Stimulated activated CD4-positive, alpha-beta T cell treated with anti-CD3 and anti-CD28 coated beads, Interleukin-1b, Interleukin-23, amount 100 ng/mL, for 48 hours (primary cell): Measurements from ENCODE around the gene ZC3H18.
A peak's percentile ranks its signal among the peaks of the same experiment; 100 is the strongest.
"Not testable (repeated sequence)": the region's sequence is repeated elsewhere in the genome, so short reads cannot be mapped to it uniquely, and the experiment has no call there.

Source experiments
- DNase-seq: peaks from one replicate; pipeline ENCODE4 v3.0.0-alpha.2; 2020

The ZC3H18 gene

DNA sequence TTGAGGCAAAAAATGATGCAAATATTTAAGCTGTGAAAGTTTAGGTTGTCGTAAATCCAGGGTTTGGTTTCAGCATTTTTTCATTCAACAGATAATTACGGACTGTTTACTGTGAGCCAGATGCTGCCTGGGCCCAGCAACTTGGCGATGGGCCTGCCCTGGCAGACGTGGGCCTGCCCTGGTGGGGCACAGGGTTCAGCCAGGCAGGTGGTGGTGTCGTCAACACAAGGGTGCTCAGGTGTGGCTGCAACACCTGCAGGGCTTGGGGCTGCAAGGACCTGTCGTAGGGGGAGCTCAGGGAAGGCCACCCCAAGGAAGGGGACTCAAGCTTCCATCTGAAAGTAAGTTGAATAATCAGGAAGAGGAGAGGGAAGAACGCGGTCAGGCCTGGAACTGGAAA is 15.1 kb downstream of the ZC3H18 start:
- no peak for DNase-seq

DNA sequence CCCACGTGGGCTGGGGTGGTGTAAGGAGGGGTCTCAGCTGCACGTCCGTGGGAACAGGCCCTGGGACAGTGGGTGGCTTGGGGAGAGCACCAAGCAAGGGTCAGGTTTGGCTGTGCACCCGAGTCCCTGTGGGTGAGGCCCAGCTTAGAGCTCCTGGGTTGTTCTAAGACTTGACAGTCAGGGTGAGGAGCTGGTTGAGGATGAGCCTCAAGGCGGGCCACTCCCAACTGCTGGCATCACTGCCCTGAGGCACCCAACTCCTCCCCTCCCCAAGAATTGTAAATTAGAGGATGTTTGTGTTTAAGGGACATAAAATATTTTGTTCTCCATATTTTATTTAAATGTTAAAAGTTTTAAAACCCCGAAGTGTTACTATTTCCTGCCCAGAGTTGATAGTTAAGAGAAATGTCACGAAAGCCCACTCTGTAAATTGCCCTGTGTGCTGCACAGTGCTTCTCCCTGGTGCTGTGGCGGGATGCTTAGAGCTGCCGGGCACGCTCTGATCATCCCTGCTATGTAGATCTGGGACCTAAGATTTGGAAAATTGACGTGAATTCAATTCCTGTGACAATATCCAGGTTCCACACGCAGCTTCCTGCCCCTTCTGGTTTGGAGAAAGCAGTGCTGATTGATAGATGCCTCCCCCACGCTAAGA is 15.9 kb downstream of the ZC3H18 start:
- no peak for DNase-seq

DNA sequence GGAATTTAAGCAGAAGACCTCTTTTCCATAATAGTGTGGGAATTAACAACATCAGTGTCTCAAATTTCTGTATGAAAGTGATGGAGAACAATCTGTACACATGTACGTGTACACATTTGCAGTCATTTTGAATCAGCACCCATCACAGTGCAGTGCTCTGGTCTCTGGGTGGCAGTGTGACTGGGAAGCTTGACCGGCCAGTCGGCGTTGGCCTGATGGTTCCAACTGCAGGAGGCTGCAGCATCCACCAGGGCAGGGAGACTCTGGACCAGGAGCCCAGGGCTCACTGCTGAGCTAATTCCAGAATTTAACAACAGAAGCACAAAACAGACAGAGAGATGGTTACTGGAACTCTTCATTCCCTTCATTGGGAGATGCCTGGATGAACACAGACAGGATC is 17.9 kb downstream of the ZC3H18 start:
- no peak for DNase-seq

DNA sequence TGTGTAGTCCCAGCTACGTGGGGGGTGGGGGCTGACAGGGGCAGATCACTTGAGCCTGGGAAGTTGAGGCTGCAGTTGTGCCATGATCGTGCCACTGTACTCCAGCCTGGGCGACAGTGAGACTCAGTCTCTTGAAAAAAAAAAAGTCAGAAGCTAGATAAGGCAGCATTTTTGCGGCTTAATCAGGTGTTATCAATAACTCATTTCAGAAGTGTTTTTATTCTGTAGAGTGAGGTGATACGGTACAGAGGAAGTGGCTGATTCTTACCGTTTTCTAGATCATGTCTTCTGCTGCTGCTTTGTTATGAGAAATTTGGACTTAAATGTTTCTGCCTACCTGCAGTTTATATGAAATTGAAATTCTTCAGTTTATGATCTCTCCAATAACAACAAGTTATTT is 18.6 kb downstream of the ZC3H18 start:
- no peak for DNase-seq

DNA sequence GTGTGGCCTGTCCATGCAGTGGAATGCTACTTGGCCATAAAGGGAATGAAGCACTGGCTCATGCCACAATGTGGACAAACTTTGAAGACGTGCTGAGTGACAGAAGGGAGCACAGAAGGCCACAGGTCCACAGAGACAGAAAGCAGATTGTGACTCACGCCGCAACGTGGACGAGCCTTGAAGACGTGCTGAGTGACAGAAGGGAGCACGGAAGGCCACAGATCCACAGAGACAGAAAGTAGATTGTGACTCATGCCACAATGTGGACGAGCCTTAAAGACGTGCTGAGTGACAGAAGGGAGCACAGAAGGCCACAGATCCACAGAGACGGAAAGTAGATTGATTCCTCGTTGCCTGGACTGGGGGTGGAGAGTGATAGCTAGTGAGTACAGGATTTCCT is 19.2 kb downstream of the ZC3H18 start:
- no peak for DNase-seq

DNA sequence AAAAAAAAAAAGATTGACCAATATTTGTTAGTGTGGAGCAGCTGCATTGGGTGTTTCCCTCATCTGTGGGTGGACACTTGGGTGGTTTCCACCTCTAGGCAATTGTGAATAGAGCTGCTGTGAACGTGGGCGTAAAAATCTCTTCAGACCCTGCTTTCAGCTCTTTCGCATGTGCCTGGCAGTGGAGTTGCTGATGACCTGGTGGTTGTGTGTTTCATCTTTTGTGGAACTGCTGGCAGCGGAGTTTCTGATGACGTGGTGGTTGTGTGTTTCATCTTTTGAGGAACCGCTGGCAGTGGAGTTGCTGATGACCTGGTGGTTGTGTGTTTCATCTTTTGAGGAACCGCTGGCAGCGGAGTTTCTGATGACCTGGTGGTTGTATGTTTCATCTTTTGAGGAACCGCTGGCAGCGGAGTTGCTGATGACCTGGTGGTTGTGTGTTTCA is 21.4 kb downstream of the ZC3H18 start:
- DNase-seq = peak; percentile 63

DNA sequence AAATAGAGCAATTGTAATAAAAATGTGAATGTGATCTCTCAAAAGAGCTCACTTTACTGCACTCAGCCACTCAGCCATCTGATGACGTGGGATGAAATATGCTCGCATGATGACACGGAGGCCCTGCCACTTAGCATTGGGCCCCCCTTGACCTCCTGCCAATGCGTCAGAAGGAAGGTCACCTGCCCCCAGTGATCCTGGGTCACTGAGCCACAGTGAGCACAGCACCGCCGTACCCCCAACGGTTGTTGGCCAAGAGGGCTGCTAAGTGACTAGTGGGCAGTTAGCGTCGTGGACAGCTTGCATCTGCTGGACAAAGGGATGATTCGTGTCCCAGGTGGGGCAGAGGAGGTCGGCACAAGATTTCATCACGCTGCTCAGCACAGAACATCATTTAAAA is 22.9 kb downstream of the ZC3H18 start:
- no peak for DNase-seq

DNA sequence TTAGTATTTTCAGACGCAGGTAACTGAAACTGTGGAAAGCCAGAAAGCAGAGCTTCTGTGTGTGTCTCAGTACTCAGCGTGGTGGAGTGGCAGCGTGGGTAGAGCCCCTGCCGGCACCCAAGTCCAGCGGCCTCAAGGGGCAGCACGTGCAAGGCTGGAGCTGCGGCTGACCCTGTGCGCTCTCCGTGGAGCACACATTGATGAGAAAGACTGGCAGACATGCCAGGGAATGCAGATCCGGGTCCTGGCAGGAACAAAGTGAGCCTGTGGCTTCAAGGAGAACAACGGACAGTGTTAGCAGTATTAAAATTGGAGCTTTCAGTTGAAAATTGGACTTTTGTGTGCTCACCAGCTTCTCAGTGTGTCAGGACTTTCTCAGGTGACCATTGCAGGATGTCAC is 23.3 kb downstream of the ZC3H18 start:
- DNase-seq = no peak

DNA sequence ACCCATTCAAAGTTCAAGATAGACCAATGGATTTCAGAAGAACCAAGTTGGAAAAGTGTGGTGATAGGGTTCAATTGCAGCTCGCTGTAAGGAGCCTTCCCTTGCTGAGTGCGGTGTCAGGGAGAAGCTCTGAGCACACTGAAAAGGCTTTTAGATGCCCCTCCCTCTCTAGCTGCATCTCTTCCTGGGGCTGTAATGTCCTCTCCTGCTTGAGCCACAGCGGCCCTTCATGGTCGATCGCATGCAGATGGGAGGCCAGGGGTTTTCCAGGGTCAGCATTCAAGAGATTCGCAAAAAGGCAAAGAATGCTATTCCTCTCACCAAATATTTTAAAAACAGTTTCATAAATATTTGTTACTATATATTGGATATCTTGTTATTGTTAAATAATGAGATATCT is 23.7 kb downstream of the ZC3H18 start:
- DNase-seq = no peak

DNA sequence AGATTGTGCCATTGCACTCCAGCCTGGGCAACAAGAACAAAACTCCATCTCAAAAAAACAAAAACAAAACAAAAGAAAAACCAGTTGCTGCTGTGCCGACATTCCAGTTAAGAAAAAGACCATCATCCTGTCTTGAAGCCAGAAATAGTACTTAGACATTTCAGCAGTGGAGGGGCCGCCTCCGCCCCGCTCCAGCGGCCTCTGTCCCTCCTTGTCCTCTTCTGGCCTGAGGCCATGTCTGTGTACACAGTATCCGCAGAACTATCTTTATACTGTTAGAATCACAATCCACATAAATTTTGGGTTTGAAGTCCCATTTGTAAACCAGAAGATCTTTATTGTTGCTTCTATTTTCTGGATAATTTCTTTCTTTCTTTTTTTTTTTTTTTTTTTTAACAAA is 24.9 kb downstream of the ZC3H18 start:
- DNase-seq = no peak

DNA sequence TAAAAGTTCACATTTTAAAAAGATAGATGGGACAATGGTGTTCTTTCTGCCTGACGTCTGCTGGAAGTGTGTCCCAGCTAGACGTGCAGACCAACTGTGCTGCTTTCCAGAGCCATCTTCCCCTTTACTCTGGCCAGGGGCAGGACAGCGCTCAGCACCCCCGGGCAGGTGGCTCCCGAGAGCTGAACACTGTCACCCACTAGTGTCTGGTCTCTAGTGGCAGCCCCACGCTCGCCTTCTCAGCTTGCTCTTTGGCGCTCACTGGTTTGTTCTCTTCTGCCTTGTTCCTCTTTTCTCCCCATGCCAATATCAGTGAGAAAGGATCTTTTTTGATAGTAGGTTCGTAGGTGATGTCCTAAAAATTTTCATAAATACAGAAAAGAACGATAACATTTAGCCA is 25.7 kb downstream of the ZC3H18 start:
- DNase-seq = no peak

DNA sequence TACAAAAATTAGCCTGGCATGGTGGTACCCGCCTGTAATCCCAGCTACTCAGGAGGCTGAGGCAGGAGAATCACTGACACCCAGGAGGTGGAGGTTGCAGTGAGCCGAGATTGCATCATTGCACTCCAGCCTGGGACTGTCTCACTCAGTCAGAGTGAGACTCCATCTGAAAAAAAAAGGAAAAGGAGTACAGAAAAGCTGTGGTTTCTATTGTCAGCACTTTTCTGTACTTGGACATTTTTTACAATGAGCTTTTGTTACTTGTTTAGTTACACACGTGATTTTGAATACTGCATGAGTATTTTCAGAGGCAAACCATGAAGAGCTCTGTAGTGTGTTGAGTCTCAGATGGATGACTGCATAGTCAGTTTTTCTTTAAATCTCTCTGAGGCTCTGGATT is 26.3 kb downstream of the ZC3H18 start:
- DNase-seq = no peak

DNA sequence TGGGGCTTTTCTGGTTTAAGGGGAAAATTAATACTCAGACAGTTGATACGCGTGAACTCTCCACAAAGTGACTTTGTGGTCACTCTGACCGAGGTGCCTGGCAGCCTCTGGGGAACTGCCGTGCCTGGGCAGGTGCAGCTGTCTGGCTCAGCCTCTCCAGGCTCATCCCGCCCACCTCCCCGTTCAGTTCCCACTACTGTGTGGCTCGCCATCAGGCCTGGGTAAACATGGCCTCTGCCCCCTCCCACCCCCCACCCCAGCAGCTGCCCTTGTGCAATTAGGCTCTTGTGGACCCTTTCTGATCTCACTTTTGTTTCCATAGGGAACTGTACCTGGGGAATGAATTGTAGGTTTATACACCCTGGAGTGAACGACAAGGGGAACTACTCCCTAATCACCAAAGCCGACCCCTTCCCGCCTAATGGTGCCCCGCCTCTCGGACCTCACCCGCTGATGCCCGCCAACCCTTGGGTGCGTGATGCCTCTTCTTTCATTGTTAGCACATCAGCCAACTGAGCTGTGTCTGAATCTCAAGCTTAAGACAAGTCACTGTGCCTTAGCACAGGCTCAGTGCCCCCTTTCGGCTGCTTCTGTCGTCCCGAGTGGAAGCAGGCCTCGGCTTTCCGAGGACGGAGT is 27.8 kb downstream of the ZC3H18 start:
- DNase-seq = no peak

DNA sequence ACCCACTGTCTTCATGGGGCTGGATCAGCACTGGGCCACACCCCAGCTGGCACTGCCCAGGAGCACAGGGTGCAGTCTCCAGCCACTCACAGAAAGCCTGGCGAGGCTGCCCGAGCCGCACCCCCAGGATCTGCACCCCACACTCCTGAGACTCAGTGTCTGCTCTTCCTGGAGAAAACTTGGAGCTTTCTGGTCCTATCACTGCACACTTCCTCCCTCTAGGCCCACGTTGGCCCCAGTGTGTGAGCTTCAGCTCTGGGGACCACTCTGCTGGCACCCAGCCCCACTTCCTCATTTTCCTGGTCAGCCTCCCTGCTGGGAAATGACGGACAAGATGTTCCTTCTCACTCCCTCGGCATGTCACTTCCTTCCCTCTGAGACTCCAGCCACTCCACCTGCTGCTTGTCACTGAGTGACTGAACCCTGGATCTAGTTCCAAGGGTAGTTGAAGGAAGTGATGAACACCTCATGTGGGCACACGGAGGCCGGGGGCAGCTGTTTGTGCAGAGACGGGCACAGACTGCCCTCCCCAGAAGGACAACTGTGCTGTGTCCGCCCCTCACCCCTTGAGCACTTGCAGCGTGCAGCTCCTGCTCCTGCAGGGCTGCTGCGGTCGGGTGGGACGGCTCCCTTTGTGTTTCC is 29.0 kb downstream of the ZC3H18 start:
- no peak for DNase-seq

DNA sequence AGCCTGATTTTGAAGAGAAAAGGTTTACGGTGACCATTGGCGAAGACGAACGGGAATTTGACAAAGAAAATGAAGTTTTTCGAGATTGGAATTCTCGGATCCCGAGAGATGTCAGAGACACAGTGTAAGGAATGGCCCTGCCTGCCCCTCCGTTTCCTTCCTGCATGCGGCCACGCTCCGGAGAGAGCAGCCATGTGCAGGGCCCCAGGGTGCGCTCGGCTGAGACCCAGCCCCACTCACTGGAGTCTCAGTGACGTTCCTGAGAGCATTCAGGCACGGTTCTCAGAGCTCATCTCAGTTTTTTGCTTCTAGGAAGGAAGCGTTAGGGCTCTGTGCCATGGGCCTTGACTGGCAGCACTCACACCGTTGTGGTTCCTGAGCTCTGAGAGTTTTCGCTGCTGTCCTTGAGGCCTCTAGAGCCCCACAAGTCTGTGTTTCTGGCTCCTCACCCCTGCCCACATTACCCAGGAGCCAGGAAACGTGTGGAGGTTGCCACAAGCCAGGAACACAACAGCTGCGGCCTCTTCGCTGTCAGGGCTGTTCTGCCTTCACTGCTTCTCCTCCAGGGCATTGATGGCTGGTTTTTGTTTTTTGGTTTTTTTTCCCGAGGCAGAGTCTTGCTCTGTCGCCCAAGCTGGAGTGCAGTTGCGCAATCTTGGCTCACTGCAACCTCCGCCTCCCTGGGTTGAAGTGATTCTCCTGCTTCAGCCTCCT is 29.8 kb downstream of the ZC3H18 start:
- DNase-seq = no peak

DNA sequence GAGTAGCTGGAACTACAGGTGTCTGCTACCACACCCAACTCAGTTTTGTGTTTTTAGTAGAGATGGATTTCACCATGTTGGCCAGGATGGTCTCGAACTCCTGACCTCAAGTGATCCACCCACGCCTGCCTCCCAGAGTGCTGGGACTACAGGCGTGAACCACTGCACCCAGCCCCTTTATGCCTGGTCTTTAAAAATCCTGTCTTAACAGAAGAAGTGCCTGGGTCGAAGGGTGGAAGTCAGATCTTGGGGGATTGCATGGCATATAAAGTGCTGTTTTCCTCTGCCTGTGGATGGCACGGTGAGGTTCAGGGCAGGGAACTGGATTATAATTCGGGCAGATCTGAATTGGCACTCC is 30.3 kb downstream of the ZC3H18 start:
- DNase-seq = no peak

DNA sequence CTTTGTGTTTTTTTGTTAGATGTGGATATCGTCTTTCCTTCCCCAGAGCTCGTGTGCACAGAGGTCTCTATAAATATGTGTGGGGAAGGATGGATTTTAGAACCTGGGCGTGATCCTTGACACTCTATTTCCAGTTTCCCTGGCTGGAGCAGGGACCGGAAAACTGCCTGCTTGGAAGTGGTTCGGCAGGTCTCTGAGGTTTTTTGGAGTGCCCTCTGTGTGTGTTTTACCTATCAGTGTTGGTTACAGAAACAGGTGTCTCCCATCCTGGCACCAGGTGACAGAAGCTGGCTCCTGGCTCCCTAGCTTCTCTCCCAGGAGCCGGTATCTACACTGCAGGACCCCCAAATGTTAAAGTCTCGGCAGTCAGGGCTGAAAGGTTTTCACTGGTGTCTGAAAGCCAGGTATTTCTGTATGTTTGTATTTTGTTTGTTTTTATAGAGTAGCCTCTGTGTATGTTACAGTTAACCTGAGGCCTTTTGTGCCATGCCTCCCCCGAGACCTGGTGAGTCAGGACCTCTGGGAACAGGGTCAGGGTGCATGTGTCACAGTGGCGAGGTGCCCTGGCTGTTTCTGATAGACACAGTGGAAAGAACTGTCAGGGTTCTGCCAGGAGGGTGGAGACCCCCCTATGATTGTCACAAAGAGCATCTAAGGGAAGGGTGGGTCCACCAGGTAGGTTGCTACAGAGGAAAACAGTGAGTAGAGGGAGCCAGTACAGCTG is 31.3 kb downstream of the ZC3H18 start:
- no peak for DNase-seq

DNA sequence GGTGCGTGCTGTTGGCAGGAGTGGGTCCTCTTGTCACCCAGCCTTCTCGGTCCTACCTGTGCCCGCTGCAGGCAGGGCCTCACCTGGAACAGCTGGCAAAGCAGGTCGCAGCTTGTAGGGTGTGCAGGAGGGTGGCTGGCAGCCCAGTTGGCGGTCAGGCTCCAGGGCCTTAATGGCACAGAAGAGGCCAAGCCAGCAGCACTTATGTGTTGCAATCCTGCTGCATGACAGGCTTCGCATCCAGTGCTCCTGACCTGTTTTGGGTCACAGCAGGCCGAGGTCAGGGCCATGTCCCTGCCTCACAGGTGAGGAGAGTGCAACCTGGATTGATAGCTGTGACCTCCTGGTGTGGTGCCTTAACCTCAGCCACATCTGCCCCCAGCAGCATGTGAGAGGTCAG is 31.9 kb downstream of the ZC3H18 start:
- DNase-seq = no peak

DNA sequence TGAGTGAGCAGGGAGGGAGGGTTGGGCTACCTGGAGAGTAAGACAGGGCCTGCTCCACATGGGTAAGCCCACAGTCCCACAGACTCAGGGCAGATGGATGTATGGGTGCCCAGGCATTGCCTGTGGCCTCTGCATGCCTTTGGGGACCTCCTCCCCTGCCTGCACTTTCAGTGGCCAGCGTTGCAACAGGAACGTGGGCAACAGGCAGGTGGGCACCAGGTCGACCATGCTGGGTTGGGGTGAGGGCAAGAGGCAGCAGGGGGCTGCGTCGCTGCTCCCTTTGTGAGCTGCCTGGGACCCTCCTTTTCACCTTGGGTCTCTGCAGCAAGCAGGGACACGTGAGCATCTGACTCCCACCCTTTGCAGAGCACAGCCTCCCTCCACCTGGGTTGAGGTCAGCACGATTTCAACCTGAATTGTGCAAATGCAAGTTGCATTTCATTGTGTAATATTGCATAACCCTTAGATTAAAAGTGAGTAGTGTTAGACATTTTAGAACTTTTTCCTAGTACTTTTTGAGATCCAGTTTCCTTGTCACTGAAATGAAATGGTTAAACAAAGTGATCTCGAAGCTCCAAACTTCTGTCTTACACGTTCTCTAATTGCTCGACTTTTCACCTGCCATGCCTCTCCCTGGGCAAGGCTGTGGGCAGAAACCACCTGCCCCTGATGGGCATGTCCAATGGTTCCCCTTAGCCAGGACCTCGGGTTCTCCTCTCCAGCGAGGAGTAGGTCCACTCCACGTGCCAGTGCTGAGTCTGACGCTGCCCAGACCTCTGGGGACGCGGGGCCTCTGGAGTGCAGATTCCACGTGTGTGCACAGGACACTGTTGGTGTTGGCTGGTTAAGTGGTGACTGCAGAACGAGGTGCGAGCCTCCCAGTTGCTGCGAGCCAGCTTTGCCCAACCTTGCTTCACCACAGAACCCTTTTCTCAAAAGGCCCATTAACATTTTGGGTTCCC is 35.3 kb downstream of the ZC3H18 start:
- no peak for DNase-seq

DNA sequence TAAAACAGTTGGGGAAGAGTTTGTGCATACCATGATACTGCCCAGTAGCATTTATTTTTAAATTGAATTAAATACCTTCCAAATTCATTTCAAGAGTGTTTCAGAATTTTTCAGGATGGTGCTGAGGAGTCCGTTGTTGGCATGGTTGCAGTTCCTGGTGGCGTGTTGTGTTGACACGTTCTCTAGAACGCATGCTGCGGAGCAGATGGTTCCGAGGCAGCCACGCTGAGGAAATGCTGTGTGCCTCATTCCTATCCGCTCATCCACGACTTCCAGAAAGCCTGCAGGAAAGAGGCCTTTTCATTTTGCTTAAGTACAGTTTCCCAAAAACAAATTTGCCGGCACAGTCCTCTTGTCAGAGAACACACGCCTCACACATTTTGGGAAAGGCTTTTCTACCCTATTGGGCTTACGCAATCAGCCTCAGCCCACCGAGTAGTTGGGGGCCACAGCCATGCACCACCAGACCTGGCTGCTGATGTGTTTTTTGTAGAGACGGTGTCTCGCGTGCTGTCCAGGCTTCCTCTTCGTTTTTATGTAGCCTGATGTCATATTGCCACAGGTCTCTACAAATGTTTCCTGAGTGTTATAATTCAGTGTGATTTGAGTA is 36.0 kb downstream of the ZC3H18 start:
- DNase-seq = no peak

DNA sequence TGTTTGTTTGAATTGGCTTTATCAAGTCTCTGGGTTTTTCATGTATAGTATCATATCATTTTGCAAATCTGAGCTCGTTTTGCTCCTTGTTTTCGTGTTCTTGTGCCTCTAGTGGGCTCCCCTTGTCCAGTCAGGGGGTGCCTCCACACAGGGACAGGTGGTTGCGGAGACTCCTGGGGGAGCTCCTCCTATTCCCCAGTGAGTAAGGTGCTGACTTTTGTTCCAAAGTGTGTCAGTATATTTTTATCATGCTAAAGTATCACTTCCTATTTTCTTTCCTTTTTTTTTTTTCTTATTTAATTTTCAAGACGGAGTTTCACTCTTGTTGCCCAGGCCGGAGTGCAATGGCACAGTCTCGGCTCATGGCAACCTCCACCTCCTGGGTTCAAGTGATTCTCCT is 37.9 kb downstream of the ZC3H18 start:
- no peak for DNase-seq

DNA sequence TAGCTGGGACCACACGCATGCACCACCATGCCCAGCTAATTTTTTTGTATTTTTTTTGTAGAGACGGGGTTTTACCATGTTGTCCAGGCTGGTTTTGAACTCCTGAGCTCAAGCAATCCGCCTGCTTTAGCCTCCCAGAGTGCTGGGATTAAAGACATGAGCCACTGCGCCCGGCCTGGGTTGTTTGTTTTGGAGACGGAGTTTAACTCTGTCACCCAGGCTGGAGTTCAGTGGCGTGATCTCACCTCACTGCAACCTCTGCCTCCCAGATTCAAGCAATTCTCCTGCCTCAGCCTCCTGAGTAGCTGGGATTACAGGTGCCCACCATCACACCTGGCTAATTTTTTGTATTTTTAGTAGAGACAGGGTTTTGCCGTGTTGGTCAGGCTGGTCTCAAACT is 39.2 kb downstream of the ZC3H18 start:
- DNase-seq = not testable (repeated sequence)
